Ovary (tissue), 9 donors: Measurements from ENCODE around the gene KRT78. TPM values are rescaled to one million over a fixed set of nuclear protein-coding genes. Genes with fewer than 3 reads are reported as not detected.
"Not testable (repeated sequence)": the region's sequence is repeated elsewhere in the genome, so short reads cannot be mapped to it uniquely, and the experiment has no call there.

Experiments used
- DNase-seq, 5 donors: peaks; one replicate each; pipeline ENCODE4 v3.0.0-alpha.2; 2019 to 2020
- H3K27ac ChIP-seq, 2 donors: fragments of 200-600 bp; one replicate each; pipeline versions ENCODE4 v1.5.1 to v1.8.0; 2019 to 2022
- H3K27me3 ChIP-seq: fragments of 200-600 bp; one replicate; pipeline ENCODE4 v1.8.0; 2022
- H3K36me3 ChIP-seq: fragments of 200-600 bp; sonication (generic); one replicate; pipeline ENCODE4 v1.5.1; 2019
- H3K4me1 ChIP-seq: one replicate; pipeline ENCODE4 v1.8.1; 2013; ENCODE audit warnings: mild to moderate bottlenecking, moderate library complexity; ENCODE audit not compliant: insufficient read depth
- H3K4me3 ChIP-seq: fragments of 200-600 bp; sonication (generic); one replicate; pipeline ENCODE4 v1.5.1; 2017
- H3K9me3 ChIP-seq, 2 donors: fragments of 200-600 bp in 1 of 2; sonication (generic) in 1 of 2; one replicate each; pipeline versions ENCODE4 v1.5.1 to v1.8.1; 2013 to 2019; ENCODE audit warnings: mild to moderate bottlenecking in 1 of 2, moderate library complexity in 1 of 2
- CTCF ChIP-seq, 3 donors: fragments of 450-650 bp in 2 of 3; fragments of 200-600 bp in 1 of 3; IDR thresholded peaks; one replicate each; pipeline versions ENCODE4 v1.5.1 to v1.8.0; 2016 to 2022; ENCODE audit warnings: antibody characterized with exemption in 3 of 3, mild to moderate bottlenecking in 1 of 3
- EP300 ChIP-seq: sonication (generic); formaldehyde crosslinking; IDR thresholded peaks from one replicate; pipeline ENCODE4 v1.6.1; 2017; ENCODE audit warnings: antibody characterized with exemption
- POLR2A ChIP-seq: fragments of 450-650 bp; IDR thresholded peaks from one replicate; pipeline ENCODE4 v1.6.1; 2017; ENCODE audit warnings: antibody characterized with exemption, mild to moderate bottlenecking, moderate library complexity
- WGBS, 3 donors: extraction: QIAGEN DNeasy Blood & Tissue Kit in 1 of 3; methylation state at CpG; one replicate each; pipeline versions ENCODE4 v1.1.5 to v1.1.7; 2013 to 2017; 5-methylcytosine and 5-hydroxymethylcytosine counted together
- intact Hi-C, 4 donors: fragments of 100-400 bp; cut with DNase I; formaldehyde crosslinking; loops; one replicate each; pipeline versions ENCODE4 v1.11.0 to v1.15.1; 2022 to 2023
- polyA plus RNA-seq, 2 donors: library from polyadenylated mRNA; stranded (reverse); fragments of 200-250 nt in 1 of 2; fragments of 350-450 nt in 1 of 2; fragmentation: Illumina TruSeq in 1 of 2; extraction: RNeasy Lipid Tissue Mini Kit (QIAGEN cat#74804) in 1 of 2; gene quantifications; one replicate each; pipeline ENCODE4 v1.2.3, GENCODE V29; 2013 to 2014
- total RNA-seq, 7 donors: library from RNA; depleted of rRNA in 2 of 7; stranded (reverse); fragments of >200 nt in 2 of 7; fragmentation: NEBNext Ultra II Directional in 3 of 7; extraction: Animal tissue kit (Norgen Biotek cat#: 25700) in 3 of 7; gene quantifications; one replicate each; pipeline versions ENCODE4 v1.1.0 to v1.2.4, GENCODE V29; 2016 to 2023
- donor health status: DM: no; HTN: no; CAD: no; lungs with moderate emphysema.
- donor health status: DM: no; HTN: no; CAD: no.
- donor health status: Bipolar disorder and iron deficiency.
- donor health status: DM: yes; HTN: yes; CAD: no.
- donor health status: DM: no; HTN: no; CAD: no.
- donor health status: DM: yes; HTN: yes; CAD: no.

Gene KRT78
- total and polyA plus RNA-seq, 9 donors = 0.46 TPM; not detected in 8

GRCh38 chr12:52796429-52796794, 52.4 kb downstream of the KRT78 start:
- Histone ChIP-seq H3K4me3 (no peak overlapping the region), H3K4me1 (no peaks in the 10 kb centered on the region), H3K36me3 (no peaks in the 10 kb centered on the region), H3K27ac (no peak overlapping the region), H3K27me3 (no peaks in the 10 kb centered on the region), H3K9me3 (no peaks in the 10 kb centered on the region)
- 90 to 98% (median 91%) methylated on average over 3 of the region's 3 CpGs for WGBS, 3 donors
- DNase-seq = no peak
- intact Hi-C loops = no loop called here
- TF ChIP-seq EP300 = no peak
- TF ChIP-seq POLR2A = no peak
- TF ChIP-seq CTCF (IDR thresholded peaks at IDR 0.05) = no peak

DNA sequence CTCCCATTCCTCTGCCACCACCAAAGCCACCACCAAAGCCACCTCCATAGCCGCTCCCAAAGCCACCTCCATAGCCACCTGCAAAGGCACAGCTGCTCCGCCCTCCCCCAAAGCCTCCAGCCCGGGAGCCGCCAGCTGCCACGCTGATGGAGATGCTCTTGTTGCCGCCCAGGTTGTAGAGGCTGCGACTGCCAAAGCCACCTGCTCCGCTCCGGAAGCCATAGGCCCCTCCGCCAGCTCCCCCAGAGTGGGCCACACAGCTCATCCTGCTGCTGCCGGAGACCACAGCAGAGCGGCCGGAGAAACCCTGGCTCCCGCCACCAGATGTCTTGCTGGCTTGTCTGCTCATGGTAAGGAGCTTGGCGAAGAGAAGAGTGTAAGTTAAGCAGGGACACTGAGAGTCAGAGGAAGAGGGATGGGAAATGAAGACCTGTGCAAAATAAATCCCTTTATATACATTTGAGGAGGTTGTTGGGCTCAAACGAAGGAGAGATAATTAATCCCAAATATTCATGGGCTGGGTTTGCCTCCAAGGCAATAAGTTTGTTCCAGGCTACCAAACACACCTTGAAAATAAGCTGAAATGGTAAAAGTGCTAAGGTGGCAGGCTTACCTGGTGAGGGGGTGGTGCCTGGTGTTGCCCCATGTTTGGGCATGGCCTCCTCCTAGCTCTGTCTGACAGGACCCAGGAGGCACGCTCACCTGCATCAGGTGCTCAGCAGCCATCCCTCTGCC, 52.9 kb downstream of the KRT78 start, which contains the start of gene KRT3:
TSS of gene KRT3 (minus strand) at position 424 of the 735 bp plus-strand sequence. CDS start at position 349, 75 bp downstream.
- Histone ChIP-seq H3K9me3 (no peaks in the 10 kb centered on the region), H3K36me3 (no peaks in the 10 kb centered on the region), H3K27me3 (no peaks in the 10 kb centered on the region), H3K4me1 (no peaks in the 10 kb centered on the region), H3K27ac (no peak within 1 kb of the TSS), H3K4me3 (no peak within 1 kb of the TSS)
- TF ChIP-seq CTCF (IDR thresholded peaks at IDR 0.05) (no peak), EP300 (no peak), POLR2A (no peak)
- WGBS, 3 donors = 87 to 92% (median 89%) methylated on average over 17 of the region's 17 CpGs
- DNase-seq = no peak
- intact Hi-C loops = no loop called here

DNA sequence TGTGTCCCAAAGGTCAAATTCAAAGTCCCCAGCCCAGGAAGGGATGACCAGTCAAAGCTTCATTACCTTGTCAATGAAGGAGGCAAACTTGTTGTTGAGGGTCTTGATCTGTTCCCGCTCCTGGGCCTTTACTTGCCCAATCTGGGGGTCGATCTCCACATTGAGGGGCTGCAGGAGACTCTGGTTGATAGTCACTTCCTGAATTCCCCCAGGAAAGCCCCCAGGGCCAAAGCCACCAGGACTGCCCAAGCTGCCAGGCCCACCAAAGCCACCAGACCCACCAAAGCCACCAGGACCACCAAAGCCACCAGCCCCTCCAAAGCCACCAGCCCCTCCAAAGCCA, 53.5 kb downstream of the KRT78 start:
- H3K4me3 ChIP-seq, H3K9me3 ChIP-seq, H3K4me1 ChIP-seq, intact Hi-C loops, H3K27me3 ChIP-seq, H3K36me3 ChIP-seq, DNase-seq, H3K27ac ChIP-seq: not testable (repeated sequence)
- WGBS, 3 donors = 86 to 93% (median 90%) methylated on average over 2 of the region's 2 CpGs

GRCh38 chr12:52794479-52795331, 54.1 kb downstream of the KRT78 start:
- no peaks in the 10 kb centered on the region for H3K9me3 ChIP-seq
- DNase-seq = no peak
- TF ChIP-seq EP300 (no peak), POLR2A (no peak), CTCF (IDR thresholded peaks at IDR 0.05) (no peak)
- intact Hi-C loops = no loop called here
- H3K4me3 ChIP-seq = no peak overlapping the region
- H3K4me1 ChIP-seq = no peaks in the 10 kb centered on the region
- WGBS, 3 donors = 80 to 83% (median 82%) methylated on average over 5 of the region's 5 CpGs
- no peaks in the 10 kb centered on the region for H3K27me3 ChIP-seq
- no peaks in the 10 kb centered on the region for H3K36me3 ChIP-seq
- no peak overlapping the region for H3K27ac ChIP-seq
